ENCODE measurements around the gene SOHLH2. TPM values are rescaled to one million over a fixed set of nuclear protein-coding genes. Genes with fewer than 3 reads are reported as not detected.

SOHLH2 gene
- total RNA-seq, 1 experiment from 2014 or later = 1.6 TPM

GRCh38 chr13:36207672-36208071 lies 6.7 kb downstream of the SOHLH2 start:
- no peak for DNase-seq (ENCODE audit: low spot score)
- TF ChIP-seq CTCF (conservative IDR thresholded peaks at IDR 0.05; ENCODE audit: low read depth, low read length) = peak; percentile 42
- no peak for TF ChIP-seq EZH2 (IDR thresholded peaks at IDR 0.05; ENCODE audit: borderline replicate concordance, low read depth, low read length, poor library complexity, severe bottlenecking)
- CTCF ChIA-PET = no interaction called here
- BruUV-seq (replicated peaks) = no TSS peak
- no peaks in the 10 kb centered on the region for H3K27me3 ChIP-seq (replicated peaks; ENCODE audit: insufficient read depth, low read depth, low read length, poor library complexity)
- no peak overlapping the region for H3K4me3 ChIP-seq (ENCODE audit: low read depth, low read length, poor library complexity, severe bottlenecking)
- POLR2A ChIA-PET (ENCODE audit: low non-redundant PET) = no interaction called here
- H3K36me3 ChIP-seq (ENCODE audit: insufficient read depth, low read length, poor library complexity, severe bottlenecking) = no peaks in the 10 kb centered on the region
- intact Hi-C loops (cut with micrococcal nuclease; ENCODE audit: unreplicated experiment) = loop anchor here (1.0 kb wide), 1 partner anchor 228 kb away; no protein-coding TSS in a partner anchor
- H3K9me3 ChIP-seq (ENCODE audit: low read depth, low read length, poor library complexity, severe bottlenecking) = no peaks in the 10 kb centered on the region
- H3K4me1 ChIP-seq (ENCODE audit: insufficient read depth, low read length, poor library complexity, severe bottlenecking) = peaks cover 5% of the 10 kb centered on the region
- no peak overlapping the region for H3K27ac ChIP-seq (ENCODE audit: low read depth, low read length, poor library complexity, severe bottlenecking)

- TF ChIP-seq EZH2 (IDR thresholded peaks at IDR 0.05; ENCODE audit: borderline replicate concordance, low read depth, low read length, poor library complexity, severe bottlenecking) (no peak), CTCF (conservative IDR thresholded peaks at IDR 0.05; ENCODE audit: low read depth, low read length) (no peak)
- ChIA-PET CTCF (no interaction called here), POLR2A (ENCODE audit: low non-redundant PET) (no interaction called here)
- H3K36me3 ChIP-seq (ENCODE audit: insufficient read depth, low read length, poor library complexity, severe bottlenecking) = no peaks in the 10 kb centered on the region
- intact Hi-C loops (cut with micrococcal nuclease; ENCODE audit: unreplicated experiment) = no loop called here
- H3K27me3 ChIP-seq (replicated peaks; ENCODE audit: insufficient read depth, low read depth, low read length, poor library complexity) = no peaks in the 10 kb centered on the region
- no peak overlapping the region for H3K27ac ChIP-seq (ENCODE audit: low read depth, low read length, poor library complexity, severe bottlenecking)
- peaks cover 5% of the 10 kb centered on the region for H3K4me1 ChIP-seq (ENCODE audit: insufficient read depth, low read length, poor library complexity, severe bottlenecking)
- H3K4me3 ChIP-seq (ENCODE audit: low read depth, low read length, poor library complexity, severe bottlenecking) = no peak overlapping the region
- no peak for DNase-seq (ENCODE audit: low spot score)
- no peaks in the 10 kb centered on the region for H3K9me3 ChIP-seq (ENCODE audit: low read depth, low read length, poor library complexity, severe bottlenecking)
- no TSS peak for BruUV-seq (replicated peaks)
These were observed 21.1 kb downstream of the SOHLH2 start for GRCh38 chr13:36193151-36193855.

- TF ChIP-seq CTCF (conservative IDR thresholded peaks at IDR 0.05; ENCODE audit: low read depth, low read length) (no peak), EZH2 (IDR thresholded peaks at IDR 0.05; ENCODE audit: borderline replicate concordance, low read depth, low read length, poor library complexity, severe bottlenecking) (no peak)
- CTCF ChIA-PET = no interaction called here
- Histone ChIP-seq H3K27ac (ENCODE audit: low read depth, low read length, poor library complexity, severe bottlenecking) (no peak overlapping the region), H3K4me1 (ENCODE audit: insufficient read depth, low read length, poor library complexity, severe bottlenecking) (peaks cover 5% of the 10 kb centered on the region), H3K4me3 (ENCODE audit: low read depth, low read length, poor library complexity, severe bottlenecking) (no peak overlapping the region), H3K9me3 (ENCODE audit: low read depth, low read length, poor library complexity, severe bottlenecking) (no peaks in the 10 kb centered on the region), H3K27me3 (replicated peaks; ENCODE audit: insufficient read depth, low read depth, low read length, poor library complexity) (no peaks in the 10 kb centered on the region), H3K36me3 (ENCODE audit: insufficient read depth, low read length, poor library complexity, severe bottlenecking) (no peaks in the 10 kb centered on the region)
- no TSS peak for BruUV-seq (replicated peaks)
- DNase-seq (ENCODE audit: low spot score) = no peak
- intact Hi-C loops (cut with micrococcal nuclease; ENCODE audit: unreplicated experiment) = no loop called here
- POLR2A ChIA-PET (ENCODE audit: low non-redundant PET) = no interaction called here
These were observed 22.2 kb downstream of the SOHLH2 start for GRCh38 chr13:36192166-36192565.
